SK-N-SH treated with all-trans-retinoic acid at 6 μM for 48 hours (cell line): ENCODE results near the gene NHLRC1.

Experiments used
- ATAC-seq: fragments of 200-7000 bp; cut with Tn5 transposase; 3 replicates; pipeline ENCODE4 v1.9.1; 2020; ENCODE audit warnings: mild to moderate bottlenecking, moderate library complexity
- ARNTL ChIP-seq: fragments of 450-650 bp; formaldehyde crosslinking; IDR thresholded peaks from 2 replicates; pipeline ENCODE4 v1.5.0; 2020; ENCODE audit warnings: low read depth, mild to moderate bottlenecking, moderate library complexity, borderline replicate concordance
- BACH2 ChIP-seq: fragments of 250-450 bp; sonication (Bioruptor Pico); IDR thresholded peaks from 2 replicates; pipeline ENCODE4 v1.9.0; 2021; ENCODE audit warnings: mild to moderate bottlenecking, borderline replicate concordance
- CSDC2 ChIP-seq: fragments of 250-450 bp; sonication (Bioruptor Pico); IDR thresholded peaks from 2 replicates; pipeline ENCODE4 v1.5.0; 2020; ENCODE audit warnings: mild to moderate bottlenecking, moderate library complexity
- CSRNP3 ChIP-seq: fragments of 250-450 bp; sonication (Bioruptor Pico); IDR thresholded peaks from 2 replicates; pipeline ENCODE4 v1.5.1; 2021; ENCODE audit warnings: mild to moderate bottlenecking, moderate library complexity
- ESRRG ChIP-seq: fragments of 250-450 bp; sonication (Bioruptor Pico); IDR thresholded peaks from 2 replicates; pipeline ENCODE4 v1.6.1; 2021; ENCODE audit warnings: mild to moderate bottlenecking
- GLIS3 ChIP-seq: fragments of 250-450 bp; sonication (Bioruptor Pico); IDR thresholded peaks from 2 replicates; pipeline ENCODE4 v1.5.0; 2020; ENCODE audit warnings: mild to moderate bottlenecking, moderate library complexity
- ISL1 ChIP-seq: fragments of 250-450 bp; sonication (Bioruptor Pico); IDR thresholded peaks from 2 replicates; pipeline ENCODE4 v2.1.2; 2022; ENCODE audit warnings: mild to moderate bottlenecking, moderate library complexity
- OSR1 ChIP-seq: fragments of 250-450 bp; sonication (Bioruptor Pico); IDR thresholded peaks from 2 replicates; pipeline ENCODE4 v1.8.0; 2022; ENCODE audit warnings: moderate library complexity, mild to moderate bottlenecking, inconsistent platforms
- PATZ1 ChIP-seq: fragments of 250-450 bp; sonication (Bioruptor Pico); IDR thresholded peaks from 2 replicates; pipeline ENCODE4 v1.8.0; 2020; ENCODE audit warnings: mild to moderate bottlenecking, moderate library complexity, borderline replicate concordance
- PPARA ChIP-seq: fragments of 250-450 bp; sonication (Bioruptor Pico); IDR thresholded peaks from 2 replicates; pipeline ENCODE4 v1.5.0; 2020; ENCODE audit warnings: mild to moderate bottlenecking, borderline replicate concordance
- RARB ChIP-seq: fragments of 250-450 bp; sonication (Bioruptor Pico); IDR thresholded peaks from 2 replicates; pipeline ENCODE4 v1.8.0; 2021; ENCODE audit warnings: mild to moderate bottlenecking, moderate library complexity
- SNAI2 ChIP-seq: fragments of 250-450 bp; sonication (Bioruptor Pico); IDR thresholded peaks from 2 replicates; pipeline ENCODE4 v1.5.0; 2020; ENCODE audit warnings: mild to moderate bottlenecking, moderate library complexity
- TCF4 ChIP-seq: fragments of 250-450 bp; sonication (Bioruptor Pico); IDR thresholded peaks from 2 replicates; pipeline ENCODE4 v1.8.0; 2021; ENCODE audit warnings: mild to moderate bottlenecking, moderate library complexity, borderline replicate concordance
- TOX ChIP-seq: fragments of 250-450 bp; sonication (Bioruptor Pico); IDR thresholded peaks from 2 replicates; pipeline ENCODE4 v1.8.0; 2021; ENCODE audit warnings: mild to moderate bottlenecking, moderate library complexity, borderline replicate concordance
- ZC3H10 ChIP-seq: fragments of 250-450 bp; sonication (Bioruptor Pico); IDR thresholded peaks from 2 replicates; pipeline ENCODE4 v1.5.1; 2021; ENCODE audit warnings: mild to moderate bottlenecking, moderate library complexity
- ZFP3 ChIP-seq: fragments of 250-450 bp; sonication (Bioruptor Pico); IDR thresholded peaks from 2 replicates; pipeline ENCODE4 v1.5.0; 2020; ENCODE audit warnings: mild to moderate bottlenecking, moderate library complexity
- ZFP30 ChIP-seq: fragments of 450-650 bp; formaldehyde crosslinking; IDR thresholded peaks from 2 replicates; pipeline ENCODE4 v1.5.0; 2022; ENCODE audit warnings: mild to moderate bottlenecking, moderate library complexity
- ZNF565 ChIP-seq: fragments of 450-650 bp; formaldehyde crosslinking; conservative IDR thresholded peaks from 2 replicates; pipeline ENCODE4 v1.5.0; 2020; ENCODE audit warnings: low read depth, mild to moderate bottlenecking, moderate library complexity
- TF ChIP-seq, protein P1 (sequence below): fragments of 250-450 bp; sonication (Bioruptor Pico); IDR thresholded peaks from 2 replicates; pipeline ENCODE4 v1.5.0; 2020; ENCODE audit warnings: mild to moderate bottlenecking, moderate library complexity
- TF ChIP-seq, protein P2 (sequence below): fragments of 250-450 bp; sonication (Bioruptor Pico); IDR thresholded peaks from 2 replicates; pipeline ENCODE4 v1.5.1; 2020; ENCODE audit warnings: low read depth, mild to moderate bottlenecking, moderate library complexity
- TF ChIP-seq, protein P3 (sequence below): fragments of 250-450 bp; sonication (Bioruptor Pico); IDR thresholded peaks from 2 replicates; pipeline ENCODE4 v1.8.0; 2021; ENCODE audit warnings: low read depth, mild to moderate bottlenecking, moderate library complexity, borderline replicate concordance

Gene NHLRC1

DNA sequence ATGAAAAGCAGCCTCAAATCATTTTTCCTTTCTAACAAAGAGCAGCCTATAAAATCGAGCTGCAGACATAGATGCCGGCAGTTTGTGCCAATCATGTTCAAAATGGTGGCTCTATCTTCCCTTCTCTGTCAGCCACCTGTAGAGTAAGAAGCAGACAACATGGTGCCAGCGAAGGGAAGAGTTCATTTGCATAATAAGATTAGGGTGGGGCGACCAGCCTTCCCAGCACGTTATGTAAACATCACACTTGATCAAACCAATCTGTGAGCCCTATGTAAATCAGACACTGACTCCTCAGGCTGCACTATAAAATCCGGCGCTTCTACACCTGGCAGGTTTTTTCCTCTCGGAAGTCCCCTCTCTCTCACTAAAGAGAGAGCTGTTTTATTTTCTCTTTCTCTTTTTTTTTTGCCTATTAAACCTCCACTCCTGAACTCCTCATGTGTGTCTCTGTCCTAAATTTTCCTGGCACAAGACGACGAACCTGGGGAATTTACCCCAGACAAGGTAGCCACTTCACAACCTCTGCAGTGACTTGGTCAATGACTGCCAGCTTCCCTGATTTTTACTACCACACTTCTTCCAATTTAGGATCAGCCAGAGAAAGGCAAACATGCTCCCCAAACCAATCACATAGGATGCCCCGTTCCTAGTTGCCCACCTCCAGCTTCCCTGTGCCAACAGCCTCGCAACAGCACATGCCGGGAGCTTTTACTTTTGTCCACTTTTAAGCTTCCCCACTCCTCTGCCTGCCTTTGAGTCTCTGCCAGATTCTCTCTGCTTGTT lies 19.5 kb upstream of the NHLRC1 start:
- ATAC-seq = no peak
- TF ChIP-seq OSR1 (CRISPR knock-in tag) = no peak
- no peak for TF ChIP-seq ESRRG
- TF ChIP-seq ZNF565 (CRISPR knock-in tag) = no peak
- TF ChIP-seq GLIS3 = no peak
- TF ChIP-seq ZC3H10 = no peak
- TF ChIP-seq, protein P1, sequence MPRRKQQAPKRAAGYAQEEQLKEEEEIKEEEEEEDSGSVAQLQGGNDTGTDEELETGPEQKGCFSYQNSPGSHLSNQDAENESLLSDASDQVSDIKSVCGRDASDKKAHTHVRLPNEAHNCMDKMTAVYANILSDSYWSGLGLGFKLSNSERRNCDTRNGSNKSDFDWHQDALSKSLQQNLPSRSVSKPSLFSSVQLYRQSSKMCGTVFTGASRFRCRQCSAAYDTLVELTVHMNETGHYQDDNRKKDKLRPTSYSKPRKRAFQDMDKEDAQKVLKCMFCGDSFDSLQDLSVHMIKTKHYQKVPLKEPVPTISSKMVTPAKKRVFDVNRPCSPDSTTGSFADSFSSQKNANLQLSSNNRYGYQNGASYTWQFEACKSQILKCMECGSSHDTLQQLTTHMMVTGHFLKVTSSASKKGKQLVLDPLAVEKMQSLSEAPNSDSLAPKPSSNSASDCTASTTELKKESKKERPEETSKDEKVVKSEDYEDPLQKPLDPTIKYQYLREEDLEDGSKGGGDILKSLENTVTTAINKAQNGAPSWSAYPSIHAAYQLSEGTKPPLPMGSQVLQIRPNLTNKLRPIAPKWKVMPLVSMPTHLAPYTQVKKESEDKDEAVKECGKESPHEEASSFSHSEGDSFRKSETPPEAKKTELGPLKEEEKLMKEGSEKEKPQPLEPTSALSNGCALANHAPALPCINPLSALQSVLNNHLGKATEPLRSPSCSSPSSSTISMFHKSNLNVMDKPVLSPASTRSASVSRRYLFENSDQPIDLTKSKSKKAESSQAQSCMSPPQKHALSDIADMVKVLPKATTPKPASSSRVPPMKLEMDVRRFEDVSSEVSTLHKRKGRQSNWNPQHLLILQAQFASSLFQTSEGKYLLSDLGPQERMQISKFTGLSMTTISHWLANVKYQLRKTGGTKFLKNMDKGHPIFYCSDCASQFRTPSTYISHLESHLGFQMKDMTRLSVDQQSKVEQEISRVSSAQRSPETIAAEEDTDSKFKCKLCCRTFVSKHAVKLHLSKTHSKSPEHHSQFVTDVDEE (CRISPR knock-in tag) = no peak
- no peak for TF ChIP-seq PPARA (CRISPR knock-in tag)
- TF ChIP-seq CSDC2 (CRISPR knock-in tag) = no peak
- no peak for TF ChIP-seq SNAI2 (CRISPR knock-in tag)
- TF ChIP-seq ARNTL (CRISPR knock-in tag) = no peak
- no peak for TF ChIP-seq BACH2 (CRISPR knock-in tag)
- TF ChIP-seq, protein P2, sequence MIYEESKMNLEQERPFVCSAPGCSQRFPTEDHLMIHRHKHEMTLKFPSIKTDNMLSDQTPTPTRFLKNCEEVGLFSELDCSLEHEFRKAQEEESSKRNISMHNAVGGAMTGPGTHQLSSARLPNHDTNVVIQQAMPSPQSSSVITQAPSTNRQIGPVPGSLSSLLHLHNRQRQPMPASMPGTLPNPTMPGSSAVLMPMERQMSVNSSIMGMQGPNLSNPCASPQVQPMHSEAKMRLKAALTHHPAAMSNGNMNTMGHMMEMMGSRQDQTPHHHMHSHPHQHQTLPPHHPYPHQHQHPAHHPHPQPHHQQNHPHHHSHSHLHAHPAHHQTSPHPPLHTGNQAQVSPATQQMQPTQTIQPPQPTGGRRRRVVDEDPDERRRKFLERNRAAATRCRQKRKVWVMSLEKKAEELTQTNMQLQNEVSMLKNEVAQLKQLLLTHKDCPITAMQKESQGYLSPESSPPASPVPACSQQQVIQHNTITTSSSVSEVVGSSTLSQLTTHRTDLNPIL = no peak
- no peak for TF ChIP-seq ZFP30 (CRISPR knock-in tag)
- no peak for TF ChIP-seq CSRNP3

DNA sequence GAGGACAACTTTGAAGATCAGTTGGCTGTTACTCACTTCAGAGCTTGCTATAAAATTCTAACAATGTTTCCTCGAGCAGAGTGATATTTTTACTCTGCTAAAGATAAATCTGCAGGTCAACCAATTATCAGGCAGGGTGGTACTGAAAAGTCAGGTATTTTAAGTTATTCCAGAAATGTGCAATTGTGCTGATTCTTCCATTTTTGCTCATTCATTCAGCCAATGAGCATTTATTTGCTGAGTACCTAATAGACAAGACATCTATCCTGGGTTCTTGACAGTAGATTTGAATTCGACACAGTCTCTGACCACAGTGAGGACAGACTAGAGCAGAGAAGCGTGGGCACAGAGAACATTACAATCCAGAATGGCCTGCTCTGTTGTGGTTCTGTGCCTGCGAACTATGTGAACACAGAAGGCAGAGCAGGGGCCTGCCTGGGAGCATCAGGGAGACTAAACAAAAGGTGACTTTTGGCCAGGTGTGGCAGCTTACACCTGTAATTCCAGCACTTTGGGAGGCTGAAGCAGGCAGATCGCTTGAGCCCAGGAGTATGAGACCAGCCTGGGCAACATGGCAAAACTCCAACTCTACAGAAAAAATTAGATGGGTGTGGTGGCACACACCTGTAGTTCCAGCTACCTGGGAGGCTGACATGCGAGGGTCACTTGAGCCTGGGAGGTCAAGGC lies 17.6 kb upstream of the NHLRC1 start:
- no peak for TF ChIP-seq CSDC2 (CRISPR knock-in tag)
- TF ChIP-seq SNAI2 (CRISPR knock-in tag) = no peak
- no peak for TF ChIP-seq ESRRG
- TF ChIP-seq ARNTL (CRISPR knock-in tag) = no peak
- TF ChIP-seq ZC3H10 = no peak
- TF ChIP-seq ZFP30 (CRISPR knock-in tag) = no peak
- no peak for TF ChIP-seq OSR1 (CRISPR knock-in tag)
- TF ChIP-seq, protein P3, sequence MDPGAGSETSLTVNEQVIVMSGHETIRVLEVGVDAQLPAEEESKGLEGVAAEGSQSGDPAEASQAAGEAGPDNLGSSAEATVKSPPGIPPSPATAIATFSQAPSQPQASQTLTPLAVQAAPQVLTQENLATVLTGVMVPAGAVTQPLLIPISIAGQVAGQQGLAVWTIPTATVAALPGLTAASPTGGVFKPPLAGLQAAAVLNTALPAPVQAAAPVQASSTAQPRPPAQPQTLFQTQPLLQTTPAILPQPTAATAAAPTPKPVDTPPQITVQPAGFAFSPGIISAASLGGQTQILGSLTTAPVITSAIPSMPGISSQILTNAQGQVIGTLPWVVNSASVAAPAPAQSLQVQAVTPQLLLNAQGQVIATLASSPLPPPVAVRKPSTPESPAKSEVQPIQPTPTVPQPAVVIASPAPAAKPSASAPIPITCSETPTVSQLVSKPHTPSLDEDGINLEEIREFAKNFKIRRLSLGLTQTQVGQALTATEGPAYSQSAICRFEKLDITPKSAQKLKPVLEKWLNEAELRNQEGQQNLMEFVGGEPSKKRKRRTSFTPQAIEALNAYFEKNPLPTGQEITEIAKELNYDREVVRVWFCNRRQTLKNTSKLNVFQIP (CRISPR knock-in tag) = no peak
- no peak for TF ChIP-seq ZFP3 (CRISPR knock-in tag)
- no peak for TF ChIP-seq RARB
- TF ChIP-seq BACH2 (CRISPR knock-in tag) = no peak
- no peak for TF ChIP-seq TCF4 (CRISPR knock-in tag)
- TF ChIP-seq ZNF565 (CRISPR knock-in tag) = no peak
- TF ChIP-seq TOX = no peak
- ATAC-seq = no peak

DNA sequence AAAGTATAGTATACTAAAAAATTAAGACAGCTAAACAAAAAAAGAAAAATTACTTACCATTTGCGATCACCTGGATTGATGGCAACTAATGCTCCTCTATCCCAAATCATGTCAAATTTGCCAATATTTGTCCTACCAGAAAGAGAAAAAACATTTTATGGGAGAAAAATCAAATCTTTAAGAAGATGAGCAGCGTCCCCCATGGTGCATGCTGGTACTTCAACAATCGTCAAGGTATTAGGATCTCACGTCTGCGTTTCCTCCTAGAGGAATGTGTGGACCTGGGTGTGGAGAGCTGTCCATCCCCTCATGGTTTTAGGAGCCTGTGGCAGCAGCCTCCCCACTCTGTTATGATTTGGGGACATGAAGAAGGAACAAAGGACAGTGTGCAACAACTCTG lies 16.4 kb upstream of the NHLRC1 start:
- ATAC-seq = no peak
- no peak for TF ChIP-seq PATZ1 (CRISPR knock-in tag)
- TF ChIP-seq, protein P3 (CRISPR knock-in tag) = no peak
- no peak for TF ChIP-seq TOX
- no peak for TF ChIP-seq ISL1 (CRISPR knock-in tag)
- TF ChIP-seq OSR1 (CRISPR knock-in tag) = no peak
- no peak for TF ChIP-seq GLIS3
- TF ChIP-seq CSRNP3 = no peak
- no peak for TF ChIP-seq TCF4 (CRISPR knock-in tag)
